Nephron progenitor cell (in vitro differentiated cells): ENCODE measurements around the gene ARL6.

ENCODE experiments used
- DNase-seq: peaks from one replicate; pipeline ENCODE4 v3.0.0; 2021
- H3K27ac Mint-ChIP-seq: 2 replicates; pipeline ENCODE4 v1.8.0; 2021; ENCODE audit warnings: mild to moderate bottlenecking, moderate library complexity, mixed read lengths
- H3K27me3 Mint-ChIP-seq: 2 replicates; pipeline ENCODE4 v1.8.0; 2021; ENCODE audit warnings: mild to moderate bottlenecking, low read depth, mixed read lengths; ENCODE audit not compliant: poor library complexity
- H3K36me3 Mint-ChIP-seq: 2 replicates; pipeline ENCODE4 v1.8.0; 2021; ENCODE audit warnings: low read depth, mixed read lengths
- H3K4me1 Mint-ChIP-seq: 2 replicates; pipeline ENCODE4 v1.8.0; 2021; ENCODE audit warnings: mixed read lengths
- H3K4me3 Mint-ChIP-seq: 2 replicates; pipeline ENCODE4 v1.8.0; 2021; ENCODE audit warnings: mild to moderate bottlenecking, moderate library complexity, mixed read lengths
- H3K9me3 Mint-ChIP-seq: 2 replicates; pipeline ENCODE4 v1.8.0; 2021; ENCODE audit warnings: mild to moderate bottlenecking, moderate library complexity, mixed read lengths
- TF ChIP-seq, protein P1 (sequence below): fragments of 200-600 bp; sonication (generic); IDR thresholded peaks from 2 replicates; pipeline ENCODE4 v1.5.0; 2021; ENCODE audit warnings: antibody characterized with exemption

The ARL6 gene, protein sequence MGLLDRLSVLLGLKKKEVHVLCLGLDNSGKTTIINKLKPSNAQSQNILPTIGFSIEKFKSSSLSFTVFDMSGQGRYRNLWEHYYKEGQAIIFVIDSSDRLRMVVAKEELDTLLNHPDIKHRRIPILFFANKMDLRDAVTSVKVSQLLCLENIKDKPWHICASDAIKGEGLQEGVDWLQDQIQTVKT

DNA sequence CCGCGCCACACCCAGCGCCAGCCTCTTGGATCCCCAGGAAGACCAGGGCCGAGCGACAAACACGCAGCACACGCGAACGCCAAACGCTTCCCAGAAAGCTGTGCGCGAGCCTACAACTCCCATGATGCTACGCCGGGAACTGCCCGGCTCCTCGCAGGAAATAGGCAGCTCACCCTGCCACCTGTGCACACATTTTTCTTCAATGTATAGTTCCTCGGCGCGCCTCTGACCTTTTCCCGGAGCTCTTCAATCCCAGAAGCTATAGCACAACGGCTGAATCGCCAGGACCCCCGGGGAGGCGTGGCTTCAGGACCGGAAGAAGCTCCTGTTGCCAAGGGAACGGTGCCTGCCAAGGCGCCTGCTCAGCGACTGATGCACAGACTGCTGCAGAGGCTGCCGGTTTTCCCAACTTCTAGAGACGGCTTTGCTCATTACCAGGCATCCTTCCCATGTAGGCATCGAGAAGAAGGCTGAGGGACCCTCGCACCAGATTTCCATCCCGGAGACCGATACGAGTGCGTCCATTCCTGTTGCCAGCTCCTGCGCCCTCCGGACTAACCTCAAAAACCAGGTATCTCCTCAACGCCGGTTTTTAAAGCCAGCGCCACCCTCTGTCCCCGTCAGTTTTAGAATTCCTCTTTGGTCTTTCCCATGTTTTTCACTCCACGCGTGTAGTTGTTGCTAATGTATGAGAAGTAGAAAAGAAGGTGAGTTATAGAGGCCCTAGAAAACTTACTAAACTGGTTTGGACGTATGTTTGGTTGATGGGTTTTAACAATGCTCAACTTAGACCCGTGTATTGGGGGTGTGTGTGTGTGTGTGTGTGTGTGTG lies at the start of gene ARL6:
Gene ARL6 (plus strand): TSS at position 352 of the 832 bp plus-strand sequence. CDS start 3,350 bp downstream, outside the sequence.
- Mint-ChIP-seq H3K9me3 (no peaks in the 10 kb centered on the region), H3K4me3 (peak within 1 kb of the TSS; percentile 99), H3K36me3 (peaks cover 10% of the 10 kb centered on the region), H3K27ac (peak within 1 kb of the TSS; percentile 100), H3K4me1 (peaks cover 42% of the 10 kb centered on the region), H3K27me3 (peaks cover 4% of the 10 kb centered on the region)
- TF ChIP-seq, protein P1, sequence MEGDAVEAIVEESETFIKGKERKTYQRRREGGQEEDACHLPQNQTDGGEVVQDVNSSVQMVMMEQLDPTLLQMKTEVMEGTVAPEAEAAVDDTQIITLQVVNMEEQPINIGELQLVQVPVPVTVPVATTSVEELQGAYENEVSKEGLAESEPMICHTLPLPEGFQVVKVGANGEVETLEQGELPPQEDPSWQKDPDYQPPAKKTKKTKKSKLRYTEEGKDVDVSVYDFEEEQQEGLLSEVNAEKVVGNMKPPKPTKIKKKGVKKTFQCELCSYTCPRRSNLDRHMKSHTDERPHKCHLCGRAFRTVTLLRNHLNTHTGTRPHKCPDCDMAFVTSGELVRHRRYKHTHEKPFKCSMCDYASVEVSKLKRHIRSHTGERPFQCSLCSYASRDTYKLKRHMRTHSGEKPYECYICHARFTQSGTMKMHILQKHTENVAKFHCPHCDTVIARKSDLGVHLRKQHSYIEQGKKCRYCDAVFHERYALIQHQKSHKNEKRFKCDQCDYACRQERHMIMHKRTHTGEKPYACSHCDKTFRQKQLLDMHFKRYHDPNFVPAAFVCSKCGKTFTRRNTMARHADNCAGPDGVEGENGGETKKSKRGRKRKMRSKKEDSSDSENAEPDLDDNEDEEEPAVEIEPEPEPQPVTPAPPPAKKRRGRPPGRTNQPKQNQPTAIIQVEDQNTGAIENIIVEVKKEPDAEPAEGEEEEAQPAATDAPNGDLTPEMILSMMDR, result no peak
- peak; percentile 86 for DNase-seq

DNA sequence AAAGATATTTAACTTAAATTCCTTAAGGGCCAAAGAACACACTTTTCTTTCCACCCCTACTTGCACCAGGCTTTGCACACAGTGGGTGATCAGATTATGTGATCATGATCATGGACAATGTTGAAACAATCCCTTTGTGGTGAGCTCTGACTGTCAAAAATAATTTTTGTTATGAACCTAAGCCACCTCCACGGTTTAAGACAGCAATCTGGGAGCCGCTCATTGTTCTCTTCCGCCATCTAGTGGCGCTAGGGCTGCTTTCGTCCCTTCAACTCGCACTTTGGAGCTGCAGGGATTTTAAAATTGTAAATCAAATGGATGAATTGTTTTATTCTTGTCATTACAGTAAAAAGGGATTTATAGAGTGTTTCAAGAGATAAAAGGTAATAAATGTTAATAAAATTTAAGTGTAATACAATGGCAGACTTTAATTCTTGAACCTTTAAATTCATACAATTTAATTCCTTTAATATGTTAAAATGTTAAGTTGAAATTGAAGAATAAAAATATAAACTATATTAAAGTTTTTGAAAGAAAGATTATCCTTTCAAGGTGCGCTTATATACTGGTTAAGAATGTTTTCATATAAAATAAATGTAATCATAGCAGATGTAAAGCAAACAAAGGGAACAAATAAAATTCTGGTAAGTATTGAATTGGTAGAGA lies 45.3 kb upstream of the ARL6 start:
- Mint-ChIP-seq H3K36me3 (no peaks in the 10 kb centered on the region), H3K4me3 (no peak overlapping the region), H3K27ac (no peak overlapping the region), H3K27me3 (no peaks in the 10 kb centered on the region), H3K9me3 (no peaks in the 10 kb centered on the region), H3K4me1 (peaks cover 15% of the 10 kb centered on the region)
- DNase-seq, result peak; percentile 76
- TF ChIP-seq, protein P1, result peak; percentile 94

GRCh38 chr3:97720417-97720816 lies 44.1 kb upstream of the ARL6 start:
- DNase-seq, result no peak
- peaks cover 15% of the 10 kb centered on the region for H3K4me1 Mint-ChIP-seq
- no peaks in the 10 kb centered on the region for H3K36me3 Mint-ChIP-seq
- no peaks in the 10 kb centered on the region for H3K9me3 Mint-ChIP-seq
- H3K27ac Mint-ChIP-seq, result no peak overlapping the region
- H3K4me3 Mint-ChIP-seq, result no peak overlapping the region
- H3K27me3 Mint-ChIP-seq, result no peaks in the 10 kb centered on the region
- TF ChIP-seq, protein P1, result no peak

DNA sequence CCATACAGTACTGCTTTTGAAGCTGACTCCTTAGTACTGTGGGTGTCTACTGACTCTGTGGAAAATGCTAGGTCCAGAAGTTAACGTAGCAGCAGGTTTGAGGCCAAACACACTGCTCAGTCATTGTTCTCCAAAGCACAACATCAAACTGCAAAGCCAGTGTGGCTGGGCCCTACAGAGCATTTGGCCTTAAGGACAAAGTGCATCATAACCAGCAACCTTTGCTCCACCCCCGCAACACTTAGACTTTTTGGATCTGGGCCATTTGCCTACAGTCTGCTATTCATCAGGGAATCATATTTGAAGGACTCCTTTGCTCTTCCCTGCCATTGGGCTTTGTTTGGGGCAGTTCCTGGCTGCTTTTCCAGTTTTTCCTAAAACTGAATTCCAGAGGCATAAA lies 43.1 kb upstream of the ARL6 start:
- Mint-ChIP-seq H3K4me3 (no peak overlapping the region), H3K27ac (no peak overlapping the region), H3K27me3 (no peaks in the 10 kb centered on the region), H3K9me3 (no peaks in the 10 kb centered on the region), H3K36me3 (no peaks in the 10 kb centered on the region), H3K4me1 (peaks cover 15% of the 10 kb centered on the region)
- DNase-seq, result no peak
- TF ChIP-seq, protein P1, result no peak

DNA sequence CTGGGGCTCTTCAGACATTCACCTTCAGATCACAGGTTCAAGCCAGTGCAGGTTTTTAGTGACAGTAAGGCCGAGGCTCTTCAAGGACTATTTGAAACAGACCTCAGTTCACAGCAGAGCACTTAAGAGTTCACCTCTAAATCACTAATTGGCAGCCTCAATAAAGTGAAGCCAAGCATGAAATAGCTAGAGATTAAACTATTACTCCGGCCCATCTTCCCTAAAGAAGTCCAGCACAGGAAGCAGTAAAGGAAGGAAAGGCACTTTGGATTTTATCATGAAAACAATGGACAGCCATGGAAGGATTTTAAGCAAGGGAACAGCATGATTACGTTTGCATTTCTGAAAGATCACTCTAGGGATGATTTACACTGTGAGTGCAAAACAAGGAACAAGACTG lies 27.6 kb upstream of the ARL6 start:
- peaks cover 6% of the 10 kb centered on the region for H3K27me3 Mint-ChIP-seq
- TF ChIP-seq, protein P1, result no peak
- H3K4me3 Mint-ChIP-seq, result peak overlapping the region; percentile 14
- peak; percentile 30 for DNase-seq
- peak overlapping the region; percentile 30 for H3K27ac Mint-ChIP-seq
- no peaks in the 10 kb centered on the region for H3K9me3 Mint-ChIP-seq
- peaks cover 51% of the 10 kb centered on the region for H3K4me1 Mint-ChIP-seq
- H3K36me3 Mint-ChIP-seq, result no peaks in the 10 kb centered on the region
